NCI-H2081 treated with DMSO at 0.1 percent for 48 hours (cell line): ENCODE results near the gene UBE2E1.

Experiments
- DNase-seq: peaks from one replicate; lab custom pipeline; 2025; lab: John Stamatoyannopoulos, UW

The UBE2E1 gene

DNA sequence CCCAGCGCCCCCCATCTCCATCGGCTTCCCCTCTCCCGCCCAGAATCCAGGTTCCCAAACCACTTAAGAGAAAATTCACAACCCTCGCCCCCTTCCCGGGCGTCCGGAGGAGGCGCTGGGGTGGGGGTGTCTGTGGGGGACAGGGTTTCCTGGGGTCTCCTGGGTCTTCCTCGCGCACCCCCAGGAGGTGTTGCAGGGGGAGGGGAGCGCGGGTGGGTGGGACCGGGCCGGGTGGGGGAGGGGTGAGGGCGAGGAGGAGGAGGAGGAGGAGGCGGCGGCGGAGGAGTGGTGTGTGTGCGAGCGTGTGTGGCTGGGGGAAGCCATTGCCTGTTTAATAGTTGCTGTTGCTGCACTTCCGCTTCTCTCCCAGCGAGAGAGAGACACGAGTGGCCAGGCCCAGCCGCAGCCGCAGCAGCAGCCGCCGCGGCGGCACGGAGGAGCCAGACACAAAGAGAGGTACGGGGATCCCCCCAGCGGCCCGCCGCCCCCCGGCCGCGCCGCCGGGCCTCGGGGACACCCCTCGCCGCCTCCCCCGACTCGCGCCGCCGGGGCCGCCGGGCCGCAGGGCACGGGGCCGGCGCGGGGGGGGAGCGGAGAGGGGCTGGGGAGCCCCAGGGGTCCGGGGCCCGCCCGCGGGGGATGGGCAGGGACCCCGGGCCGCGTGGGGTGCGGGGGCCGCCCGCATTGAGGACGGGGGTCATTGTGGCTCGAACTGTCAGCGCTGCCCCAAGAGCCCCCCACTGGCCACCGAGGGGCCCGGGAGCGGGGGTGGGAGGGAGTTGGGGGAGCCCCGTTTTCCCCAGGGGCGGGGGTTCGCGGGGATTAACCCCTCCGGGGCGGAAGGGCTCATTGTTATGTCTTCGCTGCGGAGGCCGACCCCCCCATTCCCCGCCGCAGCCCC is at the start of gene UBE2E1:
TSS of gene UBE2E1 (plus strand) at position 323 of the 901 bp plus-strand sequence. CDS start 1,315 bp downstream, outside the sequence.
- no peak for DNase-seq

DNA sequence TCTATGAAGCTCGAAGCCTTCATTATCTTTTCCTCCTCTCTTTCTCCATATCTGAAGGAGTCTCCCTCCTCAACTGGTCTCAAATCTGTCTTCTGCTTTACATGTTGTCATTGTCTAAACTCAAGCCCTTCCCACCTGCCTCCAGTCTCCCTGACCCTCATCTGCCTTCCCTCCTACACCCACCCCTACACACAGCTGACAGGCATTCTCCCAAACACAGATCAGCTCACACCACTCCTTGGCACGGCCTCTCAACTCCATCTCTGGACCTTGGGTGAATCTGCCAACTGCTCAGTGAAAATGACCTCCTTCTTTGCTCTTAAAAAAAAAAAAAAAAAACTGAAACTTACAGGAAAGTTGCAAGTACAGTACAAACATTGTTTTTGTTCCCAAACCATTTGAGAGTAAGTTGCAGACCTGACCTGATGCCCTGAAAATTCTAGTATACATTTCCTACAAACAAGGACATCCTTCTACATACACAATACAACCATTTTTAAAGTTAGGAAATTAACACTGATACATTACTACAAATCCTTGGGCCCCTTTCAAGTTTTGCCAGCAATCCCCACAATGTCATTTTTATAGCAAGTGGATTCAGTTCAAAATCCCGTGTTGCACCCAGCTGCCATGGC is 49.4 kb upstream of the UBE2E1 start:
- DNase-seq, result no peak

DNA sequence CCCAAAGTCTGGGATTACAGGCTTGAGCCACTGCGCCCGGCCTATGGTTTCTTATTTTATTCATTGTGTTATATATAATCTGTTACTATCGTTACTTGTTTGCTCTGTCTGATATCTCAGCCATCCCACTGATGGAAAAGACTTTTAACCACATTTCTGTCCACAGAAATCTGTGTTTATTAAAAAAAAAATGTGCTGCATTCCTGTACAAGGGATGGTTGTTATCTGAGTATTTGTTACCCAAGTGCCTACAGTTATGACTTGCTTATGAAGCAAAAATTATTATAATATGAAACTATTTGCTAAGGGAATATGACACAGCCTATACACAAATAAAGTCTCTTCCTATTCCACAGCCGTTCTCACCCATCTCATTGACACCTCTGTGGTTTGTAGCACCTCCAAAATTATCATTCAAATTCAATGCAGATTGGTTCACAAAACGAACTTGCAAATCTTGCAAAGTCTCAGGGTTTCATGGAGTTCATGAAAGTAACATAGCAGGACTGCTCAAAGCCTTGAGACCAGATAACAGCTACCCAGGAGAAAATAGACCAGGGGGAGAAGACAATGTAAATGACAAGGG is 47.4 kb upstream of the UBE2E1 start:
- no peak for DNase-seq

DNA sequence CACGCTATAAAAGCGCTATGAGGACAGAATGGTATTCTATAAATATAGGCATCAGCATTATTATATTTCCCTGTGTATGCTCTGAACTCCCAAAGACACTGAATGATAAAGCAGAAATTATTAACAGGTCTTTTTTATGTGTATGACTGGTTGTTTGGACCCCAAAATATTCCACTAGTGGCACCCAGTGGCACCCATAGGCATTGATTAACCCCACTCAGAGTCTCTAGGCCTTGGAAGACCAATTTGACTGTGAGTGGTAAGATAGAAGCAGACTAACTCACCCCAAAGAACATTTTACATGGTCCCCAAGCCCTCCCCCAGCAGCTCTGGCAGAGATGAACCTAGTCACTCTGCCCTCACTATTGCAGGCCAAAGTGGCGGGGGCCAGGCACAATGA is 45.4 kb upstream of the UBE2E1 start:
- no peak for DNase-seq

DNA sequence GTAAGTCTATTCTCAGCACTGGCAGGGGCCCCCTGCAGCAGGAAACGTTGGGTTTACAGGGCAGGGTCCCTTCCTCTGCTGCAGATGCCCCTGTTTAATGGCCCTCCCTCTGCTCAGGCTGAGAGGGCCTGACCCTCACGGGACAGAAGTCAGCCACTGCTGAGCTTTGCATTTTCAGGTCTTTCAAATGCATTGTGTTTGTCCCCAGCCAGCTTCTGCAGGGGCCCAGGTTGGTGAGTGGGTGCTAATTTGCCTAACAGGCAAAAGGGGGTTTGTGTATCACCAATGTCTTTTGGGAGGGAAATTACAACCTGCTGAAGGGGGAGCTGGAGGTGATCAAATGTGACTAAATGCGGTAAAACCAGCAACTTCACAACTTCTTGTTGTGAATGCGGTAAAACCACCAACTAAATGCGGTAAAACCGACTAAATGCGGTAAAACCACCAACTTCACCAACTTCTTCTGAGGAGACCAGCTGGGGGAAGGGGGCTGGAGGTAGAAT is 44.8 kb upstream of the UBE2E1 start:
- no peak for DNase-seq

DNA sequence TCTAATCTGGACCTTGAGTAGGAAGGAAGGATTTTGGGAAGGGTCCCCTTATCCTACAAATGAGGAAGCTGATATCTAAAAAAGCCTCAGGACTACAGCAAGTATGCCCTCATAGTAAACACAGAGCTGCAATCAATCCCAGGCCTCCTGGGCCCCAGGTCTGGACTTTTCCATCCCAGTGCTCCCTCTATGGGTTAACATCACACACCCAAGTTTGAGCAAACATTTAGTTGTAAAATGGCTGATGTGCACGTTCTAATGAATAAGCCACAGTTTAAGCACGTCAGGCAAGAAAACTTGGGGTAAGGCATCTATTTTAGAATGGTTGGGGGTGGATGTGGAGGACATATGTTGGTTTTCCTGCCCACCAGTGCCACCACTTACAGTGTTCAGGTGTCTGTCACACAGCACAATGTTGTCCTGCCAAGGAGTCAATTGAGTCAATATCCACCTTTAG is 44.3 kb upstream of the UBE2E1 start:
- no peak for DNase-seq

DNA sequence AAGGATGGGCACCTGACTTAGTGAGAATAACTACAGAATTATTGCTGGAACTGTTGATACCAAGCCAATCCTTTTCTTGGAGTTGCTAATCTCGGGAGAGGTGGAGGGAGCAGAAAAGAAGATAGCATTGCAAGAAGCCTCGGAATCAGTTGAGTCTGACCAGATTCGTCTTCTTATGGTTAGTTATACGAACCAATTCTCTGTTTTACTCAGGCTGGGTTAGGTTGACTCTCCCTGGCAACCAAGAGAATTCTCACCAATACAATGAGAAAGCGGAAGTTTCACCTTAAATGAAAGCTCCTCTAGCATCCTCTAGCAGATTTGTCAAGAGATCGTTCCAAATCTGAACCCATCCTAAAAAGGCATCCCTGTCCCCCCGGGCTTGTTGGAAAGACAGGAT is 43.5 kb upstream of the UBE2E1 start:
- no peak for DNase-seq

DNA sequence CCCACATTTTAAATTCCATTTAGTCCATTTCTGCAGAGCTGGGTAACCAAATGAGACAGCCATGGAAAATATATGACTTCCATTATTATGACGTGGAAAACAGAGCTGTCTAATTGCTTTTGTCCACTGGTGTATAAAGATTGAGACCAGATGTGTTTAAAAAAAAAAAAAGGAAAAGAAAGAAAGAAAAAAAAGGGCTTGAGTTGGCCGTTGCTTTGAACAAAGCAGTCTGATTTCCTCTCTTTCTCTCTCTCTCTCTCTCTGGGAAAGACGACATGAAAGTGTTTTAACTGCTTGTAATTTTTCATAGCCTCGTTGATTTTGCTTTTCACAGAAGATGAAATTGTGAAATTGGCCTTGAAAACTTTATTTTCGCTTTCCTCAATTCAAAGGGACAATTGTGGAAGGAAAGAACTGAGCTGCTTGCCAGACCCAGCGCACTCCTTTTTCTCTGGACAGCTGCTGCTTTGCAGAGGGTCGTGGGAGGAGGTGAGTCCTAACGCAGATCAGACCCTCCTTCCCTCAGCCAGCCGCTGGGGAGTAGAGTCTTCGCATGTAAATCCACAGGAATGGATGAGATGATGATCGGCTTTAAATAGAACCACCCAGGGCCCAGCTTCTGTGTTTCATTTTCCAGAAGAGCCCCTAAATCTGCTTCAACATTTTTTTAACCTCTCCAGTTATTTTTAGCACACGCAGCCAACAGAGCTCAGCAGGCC is 42.8 kb upstream of the UBE2E1 start:
- DNase-seq, result no peak

DNA sequence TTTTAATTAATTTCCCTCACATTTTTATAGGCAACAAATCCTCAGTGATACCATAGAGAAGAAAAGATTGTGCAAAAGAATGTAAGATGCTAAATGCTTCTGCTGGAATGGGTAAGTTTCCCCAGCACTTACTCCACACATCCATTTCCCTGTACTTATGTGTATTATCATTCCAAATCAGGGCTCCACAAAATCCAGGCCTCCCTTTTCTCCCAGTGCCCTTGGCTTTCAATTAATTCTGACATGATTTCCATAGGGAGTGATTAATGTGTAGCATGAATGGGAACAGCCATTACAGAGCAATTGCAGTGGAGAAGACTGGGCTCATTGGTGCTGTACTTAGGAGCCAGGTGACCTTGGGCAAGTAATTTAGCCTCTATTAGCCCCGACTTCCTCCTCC is 41.3 kb upstream of the UBE2E1 start:
- DNase-seq, result no peak

DNA sequence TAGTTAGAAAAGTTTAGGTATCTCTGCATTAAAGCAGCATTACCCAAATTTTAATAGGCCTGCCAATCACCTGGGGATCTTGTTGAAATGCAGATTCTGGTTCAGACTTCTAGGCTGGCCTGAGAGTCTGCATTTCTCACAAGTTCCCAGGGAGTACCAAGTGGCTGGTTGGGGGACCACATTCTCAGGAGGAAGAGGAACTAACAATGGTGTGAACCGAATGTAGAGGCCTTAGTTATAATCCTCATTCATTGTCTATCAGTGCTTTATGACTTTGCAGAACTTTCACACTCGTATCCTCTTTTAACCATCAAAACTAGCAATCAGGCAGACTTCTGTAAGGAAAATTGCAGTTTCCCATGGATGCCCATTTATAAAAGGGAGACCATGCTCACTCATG is 38.2 kb upstream of the UBE2E1 start:
- DNase-seq, result no peak

DNA sequence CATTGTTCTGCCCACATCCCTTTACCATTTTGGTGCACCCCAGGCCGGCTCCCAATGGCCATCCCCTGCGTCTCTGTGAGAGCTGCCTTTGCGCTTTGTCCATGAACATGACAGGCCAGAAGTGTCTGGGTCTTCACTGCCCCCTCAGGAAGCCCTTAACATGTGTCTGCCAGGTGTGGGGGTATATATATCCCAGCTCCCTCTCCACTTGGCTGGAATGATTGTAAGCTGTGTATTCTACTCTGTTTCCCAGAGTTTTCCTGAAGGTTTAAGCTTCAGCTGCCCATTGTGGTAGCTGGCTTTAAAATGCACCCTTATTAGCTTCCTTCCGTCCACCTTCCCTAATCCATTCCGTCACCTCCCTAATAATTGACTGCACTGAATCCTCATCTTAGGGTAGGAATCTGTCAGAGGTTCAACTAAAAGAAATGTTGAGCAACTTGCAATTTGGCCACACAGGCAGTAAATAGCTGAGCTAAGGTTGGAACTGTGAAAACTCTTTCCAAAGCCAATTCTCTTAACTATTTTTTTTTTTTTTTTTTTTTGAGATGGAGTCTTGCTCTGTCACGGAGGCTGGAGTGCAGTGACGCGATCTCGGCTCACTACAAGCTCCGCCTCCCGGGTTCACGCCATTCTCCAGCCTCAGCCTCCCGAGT is 30.4 kb upstream of the UBE2E1 start:
- no peak for DNase-seq

DNA sequence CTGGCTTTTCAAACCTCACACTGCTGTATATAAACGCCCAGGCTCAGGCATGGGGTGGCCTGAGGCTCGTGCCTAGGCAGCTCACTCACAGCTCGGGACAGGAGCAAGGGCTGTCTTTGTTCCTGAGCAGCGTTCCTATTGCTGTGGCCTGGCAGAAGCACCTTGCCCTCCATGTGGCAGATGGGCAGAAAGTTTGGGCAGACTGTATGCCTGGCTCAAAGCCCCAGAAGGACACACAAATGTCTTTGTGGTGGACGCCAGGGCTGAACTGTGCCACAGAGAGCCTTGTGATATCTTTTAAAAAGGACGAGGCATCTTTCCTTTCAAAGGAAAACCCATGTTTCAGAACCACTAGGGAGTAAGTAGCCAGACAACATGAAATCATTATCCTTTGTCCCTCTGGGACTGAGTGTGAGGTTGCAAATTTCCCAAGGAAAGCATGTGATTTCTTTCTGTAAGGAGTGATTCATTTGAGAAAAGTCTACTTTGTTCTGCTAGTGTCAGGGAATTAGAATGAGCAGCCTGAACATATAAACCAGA is 29.3 kb upstream of the UBE2E1 start:
- no peak for DNase-seq

DNA sequence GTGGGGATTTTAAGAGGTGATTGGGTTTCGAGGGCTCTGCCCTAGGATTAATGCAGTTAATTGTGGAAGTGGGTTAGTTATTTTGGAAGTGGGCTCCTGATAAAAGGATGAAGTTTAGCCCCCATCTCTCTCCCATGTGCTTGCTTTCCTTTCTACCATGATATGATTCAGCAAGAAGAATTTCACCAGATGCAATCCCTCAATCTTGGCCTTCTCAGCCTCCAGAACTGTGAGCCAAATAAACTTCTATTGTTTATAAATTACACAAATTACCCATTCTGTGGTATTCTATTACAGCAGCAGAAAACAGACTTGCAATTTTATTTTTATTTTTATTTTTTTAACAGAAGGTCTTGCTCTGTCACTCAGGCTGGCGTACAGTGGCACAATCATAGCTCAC is 27.3 kb upstream of the UBE2E1 start:
- DNase-seq, result no peak

DNA sequence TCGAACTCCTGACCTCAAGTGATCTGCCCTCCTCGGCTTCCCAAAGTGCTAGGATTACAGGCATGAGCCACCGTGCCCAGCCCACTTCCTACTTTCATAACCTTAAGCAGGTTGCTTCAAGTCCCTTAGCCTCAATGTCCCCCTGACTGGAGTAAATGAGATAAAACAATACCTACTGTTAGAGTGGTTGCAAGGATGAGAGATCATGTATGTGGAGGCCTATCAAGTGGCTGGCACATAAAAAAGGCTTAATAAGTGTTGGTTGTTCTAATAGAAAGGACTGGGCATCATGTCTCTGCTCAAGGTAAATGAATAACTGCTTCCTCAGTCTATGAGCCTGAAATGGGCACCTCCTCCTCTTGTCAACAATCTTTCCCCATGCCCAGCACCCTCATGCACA is 25.9 kb upstream of the UBE2E1 start:
- no peak for DNase-seq

DNA sequence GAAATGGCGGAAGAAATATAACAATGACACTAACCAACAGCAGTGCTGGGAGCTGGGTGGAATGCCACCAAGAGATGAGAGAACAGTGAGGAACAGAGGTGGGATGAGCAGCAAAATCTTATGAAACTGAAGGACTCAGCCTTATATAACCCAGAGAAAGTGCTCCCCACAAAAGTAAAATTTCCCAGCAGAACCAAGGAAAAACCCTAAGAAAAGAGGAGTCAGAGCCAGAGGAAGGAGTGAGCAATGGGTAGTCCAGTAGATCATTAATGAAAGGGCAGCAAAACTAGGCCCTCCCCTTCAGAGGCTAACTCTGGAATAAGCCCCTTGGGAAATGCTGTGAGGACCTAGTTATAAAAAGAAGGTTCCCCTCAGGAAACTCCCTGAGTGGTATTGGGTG is 24.7 kb upstream of the UBE2E1 start:
- DNase-seq, result no peak

DNA sequence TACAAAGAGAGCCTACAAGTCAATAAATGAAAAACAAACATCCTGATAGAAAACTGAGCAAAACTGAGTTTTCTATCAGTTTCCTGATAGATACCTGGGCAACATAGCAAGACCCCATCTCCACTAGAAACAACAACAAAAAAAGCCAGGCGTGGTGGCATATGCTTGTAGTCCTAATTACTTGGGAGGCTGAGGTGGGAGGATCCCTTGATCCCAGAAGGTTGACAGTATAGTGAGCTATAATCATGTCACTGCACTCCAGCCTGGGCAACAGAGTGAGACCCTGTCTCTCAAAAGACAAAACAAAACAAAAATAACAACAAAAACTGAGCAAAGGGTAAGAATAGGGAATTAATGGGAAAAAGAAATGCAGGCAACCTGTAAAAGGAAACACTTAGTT is 23.9 kb upstream of the UBE2E1 start:
- DNase-seq, result no peak

DNA sequence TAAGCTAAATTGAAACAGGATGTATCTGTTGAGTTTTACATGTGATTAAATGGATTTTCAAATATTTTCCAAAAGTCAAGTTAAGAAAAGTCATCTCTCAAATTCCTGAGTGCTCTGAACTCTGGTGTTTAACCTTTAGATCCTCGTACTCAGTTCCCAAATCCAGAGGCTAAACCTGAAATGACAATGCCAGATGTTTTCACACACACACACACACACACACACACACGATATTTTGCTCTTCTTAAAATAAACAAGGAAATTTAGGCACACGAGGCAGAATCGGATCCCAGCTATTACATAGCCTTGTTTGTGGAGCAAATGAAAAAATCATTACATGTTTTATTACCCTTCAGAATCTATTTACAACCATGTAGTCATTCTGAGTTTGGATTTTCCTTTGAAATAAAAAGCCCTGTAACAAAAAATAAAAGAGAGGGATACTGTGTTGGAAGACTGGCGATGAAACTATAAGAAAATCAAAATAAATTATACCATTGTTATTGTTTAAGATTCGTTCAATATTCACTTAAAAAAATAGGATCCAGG is 20.6 kb upstream of the UBE2E1 start:
- no peak for DNase-seq

DNA sequence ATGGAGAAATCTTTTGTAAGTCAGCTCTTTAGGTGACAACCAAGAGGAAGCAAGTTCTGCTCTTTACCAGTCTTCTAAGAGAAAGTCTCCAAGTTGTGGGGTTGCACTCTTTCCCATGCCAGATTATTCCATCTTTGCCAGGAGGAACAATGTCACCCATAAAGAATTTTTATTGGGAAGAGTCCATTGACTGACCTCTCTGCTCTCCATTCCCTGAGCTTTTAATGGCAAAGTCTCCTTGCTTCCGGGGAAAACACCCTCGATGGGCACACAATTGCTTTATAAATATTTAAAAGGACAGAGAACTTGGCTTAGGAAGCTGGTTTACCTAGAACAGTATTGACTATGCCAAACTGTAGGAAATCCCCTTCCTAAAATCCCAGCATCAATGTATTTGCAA is 19.9 kb upstream of the UBE2E1 start:
- DNase-seq, result no peak

DNA sequence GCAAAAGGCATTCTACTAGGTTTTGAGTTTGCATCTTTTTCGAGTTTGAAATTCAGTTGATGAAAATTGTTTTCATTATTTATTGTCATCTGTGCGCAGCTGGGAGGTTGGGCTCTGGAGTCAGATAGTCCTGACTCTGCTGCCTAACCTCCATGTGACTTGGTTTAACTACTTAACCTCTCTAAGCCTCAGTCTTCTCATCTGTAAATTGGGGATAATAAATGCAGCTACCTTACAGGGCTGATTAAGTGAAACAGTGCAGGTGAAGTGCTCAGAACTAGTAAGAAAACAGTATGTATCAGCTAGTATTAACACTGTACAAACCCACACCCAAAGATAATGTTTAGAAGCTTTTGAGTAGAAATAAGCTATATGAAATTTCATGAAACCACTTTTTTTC is 14.1 kb upstream of the UBE2E1 start:
- DNase-seq, result no peak

DNA sequence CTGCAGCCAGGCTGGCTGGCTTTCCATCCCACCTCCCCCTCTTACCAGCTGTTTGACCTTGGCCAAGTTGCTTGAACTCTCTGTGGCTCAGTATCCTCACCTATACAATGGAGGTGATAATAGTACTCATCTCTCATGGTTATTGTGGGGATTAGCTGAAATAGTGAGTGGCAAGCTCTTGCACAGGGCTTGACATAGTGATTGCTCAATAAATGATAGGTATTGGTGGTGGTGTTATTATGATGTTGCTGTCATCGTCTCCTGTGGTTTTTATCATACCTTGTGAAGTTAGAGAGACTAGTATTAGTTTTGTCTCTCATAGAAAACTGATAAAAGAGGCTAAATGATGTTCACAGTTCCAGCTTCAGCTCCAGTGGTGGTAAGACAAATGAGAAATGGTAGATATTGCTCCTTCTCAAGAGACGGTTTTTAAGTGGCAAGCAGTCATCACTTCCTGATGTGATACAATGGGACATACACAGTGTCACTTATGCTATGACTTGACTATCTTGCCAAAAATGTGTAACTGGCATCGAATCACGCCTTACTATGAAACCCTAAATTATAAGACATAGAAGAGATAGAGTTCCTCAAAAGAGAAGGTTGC is 12.1 kb upstream of the UBE2E1 start:
- DNase-seq, result no peak

DNA sequence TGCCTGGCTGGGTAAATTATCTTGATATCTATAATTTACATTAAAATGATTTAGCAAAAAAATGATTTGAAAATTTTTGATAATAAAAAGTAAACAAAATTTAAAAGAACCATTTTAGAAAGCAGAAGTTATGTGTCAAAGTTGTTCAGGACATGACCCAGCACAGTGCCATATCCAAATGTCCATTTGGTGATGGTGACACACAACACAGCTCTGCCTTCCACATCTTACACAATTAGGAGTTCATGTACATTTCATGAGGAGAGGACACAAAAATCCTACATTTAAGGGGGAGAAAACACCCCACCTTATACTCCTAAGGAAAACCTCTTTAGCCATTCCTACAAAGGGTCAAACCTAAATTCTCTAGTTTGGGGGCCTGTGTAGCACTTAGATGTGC is 10.7 kb upstream of the UBE2E1 start:
- no peak for DNase-seq
